ENCODE results near the gene GPC3.

GPC3 gene

GRCh38 chrX:133640161-133641015 lies 345.0 kb downstream of the GPC3 start:
- TF ChIP-seq CTCF (conservative IDR thresholded peaks at IDR 0.05; ENCODE audit: low read length): no peak
- peak; percentile 57 for DNase-seq (ENCODE audit: low read depth)
- no peak overlapping the region for H3K4me3 ChIP-seq (ENCODE audit: low read length)

GRCh38 chrX:133639726-133640125 lies 345.7 kb downstream of the GPC3 start:
- H3K4me3 ChIP-seq (ENCODE audit: low read length): no peak overlapping the region
- no peak for DNase-seq (ENCODE audit: low read depth)
- TF ChIP-seq CTCF (conservative IDR thresholded peaks at IDR 0.05; ENCODE audit: low read length): no peak

GRCh38 chrX:133638285-133638684 lies 347.1 kb downstream of the GPC3 start:
- no peak for TF ChIP-seq CTCF (conservative IDR thresholded peaks at IDR 0.05; ENCODE audit: low read length)
- H3K4me3 ChIP-seq (ENCODE audit: low read length): no peak overlapping the region
- no peak for DNase-seq (ENCODE audit: low read depth)

- H3K4me3 ChIP-seq (ENCODE audit: low read length): no peak overlapping the region
- no peak for TF ChIP-seq CTCF (conservative IDR thresholded peaks at IDR 0.05; ENCODE audit: low read length)
- no peak for DNase-seq (ENCODE audit: low read depth)
These were observed 347.6 kb downstream of the GPC3 start for GRCh38 chrX:133637765-133638164.

- no peak for DNase-seq (ENCODE audit: low read depth)
- no peak overlapping the region for H3K4me3 ChIP-seq (ENCODE audit: low read length)
- no peak for TF ChIP-seq CTCF (conservative IDR thresholded peaks at IDR 0.05; ENCODE audit: low read length)
These were observed 349.4 kb downstream of the GPC3 start for GRCh38 chrX:133636009-133636408.

- no peak for TF ChIP-seq CTCF (conservative IDR thresholded peaks at IDR 0.05; ENCODE audit: low read length)
- no peak overlapping the region for H3K4me3 ChIP-seq (ENCODE audit: low read length)
- no peak for DNase-seq (ENCODE audit: low read depth)
These were observed 351.0 kb downstream of the GPC3 start for GRCh38 chrX:133634416-133634815.

- no peak for DNase-seq (ENCODE audit: low read depth)
- no peak overlapping the region for H3K4me3 ChIP-seq (ENCODE audit: low read length)
- TF ChIP-seq CTCF (conservative IDR thresholded peaks at IDR 0.05; ENCODE audit: low read length): no peak
These were observed 351.4 kb downstream of the GPC3 start for GRCh38 chrX:133633950-133634349.
